GM04503 (cell line): ENCODE data around the gene C10orf67.

Experiments
- DNase-seq: peaks from one replicate; pipeline ENCODE4 v3.0.0-alpha.2; 2012; ENCODE audit warnings: low read depth

The C10orf67 gene

GRCh38 chr10:23195846-23196600 is 148.6 kb downstream of the C10orf67 start:
- no peak for DNase-seq

DNA sequence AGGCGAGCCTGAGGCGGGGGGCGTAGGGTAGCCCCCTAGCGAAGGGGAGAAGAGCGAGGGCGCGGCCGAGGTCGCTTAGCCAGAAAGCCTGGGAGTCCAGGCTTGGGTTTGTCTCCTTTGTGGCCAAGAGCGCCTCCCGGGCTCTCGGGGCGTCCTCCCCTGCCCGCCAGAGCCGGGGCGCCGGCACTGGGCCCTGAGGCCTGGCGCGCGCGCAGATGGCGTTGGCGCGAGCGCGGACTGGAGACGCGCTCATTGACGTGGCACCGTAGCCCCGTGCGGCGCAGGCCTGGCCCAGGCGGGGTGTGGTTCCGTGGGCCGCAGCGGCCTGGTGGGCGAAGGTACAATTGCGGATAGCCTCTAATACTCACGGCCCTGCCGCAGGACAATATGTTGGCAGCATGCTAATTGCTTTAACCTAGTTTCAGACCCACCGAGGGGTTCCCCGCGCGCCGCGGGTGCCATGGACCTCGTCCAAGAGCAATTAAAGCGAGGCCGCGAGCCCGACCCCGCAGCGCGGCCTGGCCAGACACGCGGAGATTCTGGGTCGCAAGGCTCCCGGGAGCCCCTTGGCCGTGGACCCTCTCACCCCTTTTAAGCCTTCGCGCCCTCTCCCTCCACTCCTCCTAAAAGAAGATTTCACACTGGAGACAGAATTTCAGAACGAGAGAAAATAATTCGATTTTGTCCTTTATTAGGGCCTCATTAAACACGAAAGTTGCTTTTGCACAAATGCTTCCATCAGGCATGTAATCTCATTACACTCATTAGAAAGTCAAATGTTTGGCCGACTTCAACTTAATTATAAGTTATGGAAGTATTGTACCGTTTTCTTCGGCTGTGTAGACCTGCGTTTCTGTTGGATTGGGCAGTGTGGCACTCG is 149.4 kb downstream of the C10orf67 start:
- DNase-seq, result no peak

- no peak for DNase-seq
These were observed 150.1 kb downstream of the C10orf67 start for GRCh38 chr10:23194471-23194965.

GRCh38 chr10:23193435-23194074 is 151.0 kb downstream of the C10orf67 start:
- no peak for DNase-seq

- DNase-seq, result no peak
These were observed 151.7 kb downstream of the C10orf67 start for GRCh38 chr10:23192712-23193434.

GRCh38 chr10:23191764-23192711 is 152.6 kb downstream of the C10orf67 start, which contains the start of gene PTF1A:
Gene PTF1A (plus strand): TSS chr10:23192312. CDS start chr10:23192531, 219 bp downstream.
- no peak for DNase-seq

DNA sequence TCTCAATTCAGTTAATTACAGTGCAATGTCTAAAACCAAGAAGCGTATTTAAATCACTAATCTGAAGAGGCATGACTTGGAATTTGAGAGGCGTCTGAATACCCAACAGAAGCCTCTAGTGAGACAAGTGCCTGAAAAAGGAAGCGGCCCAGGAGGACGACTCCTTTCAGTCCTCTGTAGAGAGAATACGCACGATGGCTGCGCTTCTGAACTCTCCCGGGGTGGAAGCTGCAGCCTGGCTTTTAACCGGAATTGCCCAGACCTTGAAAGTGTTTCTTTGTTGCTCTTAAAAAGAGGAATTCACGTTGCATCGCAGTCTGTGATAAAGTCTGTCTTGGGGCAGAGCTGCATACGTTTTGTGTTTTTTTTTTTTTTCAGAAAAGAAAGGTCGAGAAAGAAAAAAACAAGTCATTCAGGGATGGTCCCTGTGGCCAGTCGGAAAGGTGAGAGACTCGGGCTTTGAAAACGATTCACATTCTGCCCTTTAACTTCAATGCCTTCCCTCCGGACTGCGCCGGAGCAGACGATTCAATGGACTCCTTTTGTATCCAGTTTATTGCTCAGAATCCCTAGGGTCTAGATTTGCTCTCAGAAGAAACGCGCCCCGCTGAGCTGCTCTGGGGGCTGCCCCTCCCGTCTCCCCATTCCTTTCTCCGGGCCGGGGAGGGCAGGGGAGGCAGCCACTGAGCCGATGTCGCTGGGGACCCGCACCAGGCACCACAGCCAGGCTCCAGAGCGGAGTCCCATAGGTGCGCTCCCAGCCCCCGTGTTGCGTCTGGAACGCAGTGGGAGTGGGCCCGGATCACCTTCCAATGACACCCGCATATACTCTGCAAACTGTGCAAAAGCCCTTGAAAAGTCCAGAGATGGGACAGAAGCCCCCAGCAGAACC is 153.5 kb downstream of the C10orf67 start:
- no peak for DNase-seq

GRCh38 chr10:23189024-23189423 is 155.6 kb downstream of the C10orf67 start:
- no peak for DNase-seq

GRCh38 chr10:23187155-23187554 is 157.4 kb downstream of the C10orf67 start:
- no peak for DNase-seq

- DNase-seq, result no peak
These were observed 157.9 kb downstream of the C10orf67 start for GRCh38 chr10:23186697-23187096.

DNA sequence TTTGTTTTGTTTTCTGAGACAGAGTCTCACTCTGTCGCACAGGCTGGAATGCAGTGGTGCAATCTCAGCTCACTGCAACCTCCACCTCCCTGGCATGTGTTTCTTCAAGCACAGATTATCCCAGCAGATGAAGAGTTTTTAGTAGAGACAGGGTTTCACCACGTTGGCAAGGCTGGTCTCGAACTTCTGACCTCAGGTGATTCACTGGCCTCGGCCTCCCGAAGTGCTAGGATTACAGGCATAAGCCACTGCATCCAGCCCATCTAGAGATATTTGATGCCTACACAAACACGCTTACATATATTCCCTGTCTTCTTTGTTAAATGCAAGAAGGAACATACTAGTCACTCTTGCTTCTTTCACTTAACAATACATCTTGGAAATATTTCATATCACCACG is 158.4 kb downstream of the C10orf67 start:
- DNase-seq, result no peak

- DNase-seq, result no peak
These were observed 169.6 kb downstream of the C10orf67 start for GRCh38 chr10:23174977-23175512.

DNA sequence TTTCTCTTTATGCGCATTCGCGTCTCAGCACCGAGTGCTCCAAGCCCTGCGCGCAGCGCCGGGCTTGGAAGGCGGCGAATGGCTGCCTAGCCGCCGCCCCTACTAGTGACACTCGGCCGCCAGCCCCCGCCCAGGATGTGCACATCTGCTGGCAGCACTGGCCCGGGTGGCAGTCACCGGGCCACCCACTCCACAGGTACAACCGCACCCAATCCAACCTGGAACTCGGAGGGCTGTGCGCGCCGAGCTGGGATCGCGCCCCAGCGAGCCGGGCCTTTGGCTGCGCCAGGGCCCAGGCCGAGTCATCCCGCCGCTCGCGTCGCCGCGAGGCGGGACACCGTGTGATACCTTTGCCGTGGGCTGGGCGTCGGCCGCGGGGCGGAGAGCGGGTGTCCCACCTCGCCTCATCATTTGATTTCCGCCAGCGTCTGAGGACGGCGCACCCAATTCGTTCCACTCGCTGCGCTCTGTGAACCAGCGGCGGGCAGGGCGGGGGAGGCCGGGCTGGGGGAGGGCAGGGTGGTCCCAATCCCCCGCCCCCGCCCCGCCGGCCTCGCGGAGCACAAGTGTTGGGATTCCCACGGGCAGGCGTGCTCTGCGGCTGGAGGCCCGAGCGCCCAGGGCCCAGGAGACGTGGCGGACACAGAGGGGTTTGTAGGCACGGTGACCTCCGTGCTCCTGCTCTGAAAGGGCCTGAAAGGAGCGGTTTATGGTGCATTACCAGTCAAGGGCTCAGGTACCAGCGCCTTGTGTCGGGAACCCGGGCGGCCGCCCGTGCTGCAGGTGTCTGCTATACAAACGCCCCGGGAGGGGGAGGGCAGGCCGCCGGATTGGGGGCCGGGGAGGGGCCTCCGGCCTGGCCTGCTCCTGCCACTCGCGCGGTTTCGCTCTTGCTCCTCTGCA is 170.3 kb downstream of the C10orf67 start:
- no peak for DNase-seq

DNA sequence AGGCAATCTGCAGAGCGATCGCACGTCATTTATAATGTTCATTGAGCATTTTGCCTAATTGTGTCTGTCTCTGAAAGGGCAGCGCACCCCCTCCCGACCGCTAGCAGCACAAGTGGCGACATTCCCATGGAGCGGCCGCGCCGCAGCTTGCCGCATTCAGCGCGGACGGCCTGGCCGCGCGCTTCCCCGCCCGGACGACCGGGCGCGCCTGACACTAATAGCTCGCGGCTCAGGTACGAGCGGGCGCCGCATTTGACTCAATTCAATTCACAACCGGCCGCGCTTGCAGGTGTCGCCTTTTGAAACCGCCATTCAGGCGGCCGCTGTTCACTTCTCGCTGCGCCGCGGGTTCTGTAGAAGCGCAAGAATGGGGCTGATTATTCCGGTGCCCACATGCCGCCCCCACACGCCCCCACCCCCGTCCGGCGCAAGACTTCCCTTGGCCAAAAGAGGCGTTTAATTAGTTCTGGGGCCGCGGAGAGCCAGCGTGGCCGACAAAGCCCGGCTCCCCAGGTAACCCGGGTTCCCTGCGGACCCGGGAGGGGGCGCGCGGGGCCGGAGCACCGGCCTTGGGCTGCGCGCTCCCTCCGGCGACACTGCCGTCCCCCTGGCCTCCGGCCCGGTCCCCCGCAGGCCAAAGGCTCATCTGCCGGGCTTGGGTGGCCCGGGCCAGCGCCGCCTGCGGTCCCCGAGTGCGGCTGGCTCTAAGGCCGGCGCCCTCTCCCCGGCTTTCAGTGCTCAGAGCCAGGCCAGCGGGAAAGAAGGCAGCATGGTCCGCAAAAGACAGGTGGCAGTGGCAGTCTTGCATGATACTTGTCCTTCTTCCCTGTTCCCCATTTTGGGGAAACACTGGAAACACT is 171.2 kb downstream of the C10orf67 start:
- DNase-seq, result no peak

- no peak for DNase-seq
These were observed 172.0 kb downstream of the C10orf67 start for GRCh38 chr10:23172429-23173213.

GRCh38 chr10:23171232-23171876 is 173.2 kb downstream of the C10orf67 start:
- no peak for DNase-seq
